KG1 (cell line): ENCODE results near the gene EEF1AKMT3.
"Not testable (repeated sequence)": the region's sequence is repeated elsewhere in the genome, so short reads cannot be mapped to it uniquely, and the experiment has no call there.

Experiments used
- DNase-seq: peaks from one replicate; lab custom pipeline; 2025; lab: John Stamatoyannopoulos, UW

Gene EEF1AKMT3

GRCh38 chr12:57817990-57818331 is 45.5 kb downstream of the EEF1AKMT3 start:
- not testable (repeated sequence) for DNase-seq

GRCh38 chr12:57820119-57820518 is 47.7 kb downstream of the EEF1AKMT3 start:
- DNase-seq: not testable (repeated sequence)

GRCh38 chr12:57821015-57821414 is 48.6 kb downstream of the EEF1AKMT3 start:
- DNase-seq: not testable (repeated sequence)

- no peak for DNase-seq
These were observed 49.2 kb downstream of the EEF1AKMT3 start for GRCh38 chr12:57821474-57822214.

GRCh38 chr12:57822392-57823130 is 50.1 kb downstream of the EEF1AKMT3 start:
- DNase-seq: no peak

GRCh38 chr12:57823131-57823907 is 50.9 kb downstream of the EEF1AKMT3 start:
- no peak for DNase-seq

GRCh38 chr12:57823908-57824640 is 51.7 kb downstream of the EEF1AKMT3 start:
- DNase-seq: no peak

GRCh38 chr12:57825451-57825850 is 53.0 kb downstream of the EEF1AKMT3 start:
- no peak for DNase-seq

GRCh38 chr12:57826400-57826799 is 54.0 kb downstream of the EEF1AKMT3 start:
- DNase-seq: no peak

GRCh38 chr12:57826966-57827365 is 54.6 kb downstream of the EEF1AKMT3 start:
- DNase-seq: no peak

- no peak for DNase-seq
These were observed 56.8 kb downstream of the EEF1AKMT3 start for GRCh38 chr12:57829025-57829777.

- no peak for DNase-seq
These were observed 58.0 kb downstream of the EEF1AKMT3 start for GRCh38 chr12:57830393-57830792.
